ENCODE data around the gene GNAS-AS1. TPM values are rescaled to one million over a fixed set of nuclear protein-coding genes. Genes with fewer than 3 reads are reported as not detected.

GNAS-AS1 gene
- total and polyA plus RNA-seq, 10 of the 15 experiments (the other 5 are each of a cell fraction or from before 2014, with no cell fraction given), result 0.06 to 2.7 (median 1.2) TPM

DNA sequence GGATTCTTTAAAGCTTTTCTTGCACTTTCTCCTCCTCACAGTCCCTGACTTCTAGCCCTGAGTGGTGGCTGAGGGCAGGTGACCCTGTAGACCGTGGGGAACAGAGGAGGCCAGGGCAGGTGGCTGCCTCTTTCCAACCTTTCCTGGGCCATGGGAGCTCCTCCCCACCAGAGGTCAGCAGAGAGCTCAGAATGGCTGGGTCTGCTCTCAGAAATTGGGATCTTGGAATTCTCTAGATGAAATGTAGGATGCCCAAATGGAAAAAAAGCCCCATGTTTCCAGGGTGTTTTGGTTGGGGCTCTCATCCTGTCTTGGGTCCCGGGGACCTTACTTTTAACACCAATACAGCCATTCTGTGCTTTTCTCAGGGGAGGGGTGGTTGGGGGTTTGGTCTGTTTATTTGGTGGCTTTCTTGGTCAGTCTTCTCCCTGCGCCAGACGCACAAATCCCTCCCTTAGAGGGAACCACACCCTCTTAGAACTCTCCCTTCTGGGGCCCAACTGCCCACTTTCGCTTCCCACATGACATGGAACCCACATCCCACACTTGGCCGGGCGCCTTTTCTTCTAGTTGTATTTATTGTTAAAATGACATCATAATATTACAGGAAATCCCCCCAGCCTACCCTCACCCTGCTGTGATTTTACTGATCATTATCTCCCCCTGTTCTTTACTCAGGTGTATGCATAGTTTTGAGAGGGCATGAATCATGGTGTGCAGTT is 19.8 kb upstream of the GNAS-AS1 start (continued):
- TF ChIP-seq JUNB (IDR thresholded peaks at IDR 0.05) (peak; percentile 27), EGR1 (IDR thresholded peaks at IDR 0.05; ENCODE audit: borderline replicate concordance in 1 of 2, low read depth in 2 of 2, low read length in 2 of 2) (no peak), ZZZ3 (IDR thresholded peaks at IDR 0.05; ENCODE audit: control insufficient read depth, insufficient read length, low read depth) (no peak), RELA (IDR thresholded peaks at IDR 0.05; ENCODE audit: borderline replicate concordance, partially characterized antibody) (peak; percentile 47), YY1 (IDR thresholded peaks at IDR 0.05; ENCODE audit: low read depth, low read length) (peak; percentile 55; the same call in 1 of the 2 replicates), ZNF24 (IDR thresholded peaks at IDR 0.05) (no peak), SP1 (IDR thresholded peaks at IDR 0.05; ENCODE audit: low read depth, low read length) (no peak), FOXK2 (IDR thresholded peaks at IDR 0.05) (no peak), BHLHE40 (IDR thresholded peaks at IDR 0.05; ENCODE audit: borderline replicate concordance in 1 of 2, low read depth in 2 of 2, low read length in 1 of 2) (peak in 1 of 2 experiments; percentile 11; a peak in 1 of 4 replicates), DPF2 (IDR thresholded peaks at IDR 0.05) (peak; percentile 46; the same call in 1 of the 2 replicates), ZNF622 (IDR thresholded peaks at IDR 0.05) (no peak), TCF12 (IDR thresholded peaks at IDR 0.05; ENCODE audit: low read depth, low read length) (no peak), RUNX3 (IDR thresholded peaks at IDR 0.05; ENCODE audit: low read length) (peak; percentile 82), MTA2 (IDR thresholded peaks at IDR 0.05; ENCODE audit: low read depth) (peak; percentile 50), POU2F2 (IDR thresholded peaks at IDR 0.05; ENCODE audit: borderline replicate concordance, low read depth, low read length) (0 out of 3 replicates have a peak, but pooled peaks have one; percentile 12), ESRRA (IDR thresholded peaks at IDR 0.05; ENCODE audit: low read length) (no peak), HDAC2 (IDR thresholded peaks at IDR 0.05) (no peak), IRF4 (IDR thresholded peaks at IDR 0.05; ENCODE audit: low read depth, low read length) (0 out of 2 replicates have a peak, but pooled peaks have one; percentile 27), SKIL (IDR thresholded peaks at IDR 0.05; ENCODE audit: low read depth, poor library complexity, severe bottlenecking) (peak; percentile 54), ATF7 (IDR thresholded peaks at IDR 0.05; ENCODE audit: low read depth) (peak; percentile 98), RB1 (IDR thresholded peaks at IDR 0.05; ENCODE audit: borderline replicate concordance) (no peak), CHD1 (IDR thresholded peaks at IDR 0.05; ENCODE audit: low read depth, low read length) (no peak), CREB1 (IDR thresholded peaks at IDR 0.05; ENCODE audit: low read depth) (no peak)
- TF ChIP-seq, protein P1, sequence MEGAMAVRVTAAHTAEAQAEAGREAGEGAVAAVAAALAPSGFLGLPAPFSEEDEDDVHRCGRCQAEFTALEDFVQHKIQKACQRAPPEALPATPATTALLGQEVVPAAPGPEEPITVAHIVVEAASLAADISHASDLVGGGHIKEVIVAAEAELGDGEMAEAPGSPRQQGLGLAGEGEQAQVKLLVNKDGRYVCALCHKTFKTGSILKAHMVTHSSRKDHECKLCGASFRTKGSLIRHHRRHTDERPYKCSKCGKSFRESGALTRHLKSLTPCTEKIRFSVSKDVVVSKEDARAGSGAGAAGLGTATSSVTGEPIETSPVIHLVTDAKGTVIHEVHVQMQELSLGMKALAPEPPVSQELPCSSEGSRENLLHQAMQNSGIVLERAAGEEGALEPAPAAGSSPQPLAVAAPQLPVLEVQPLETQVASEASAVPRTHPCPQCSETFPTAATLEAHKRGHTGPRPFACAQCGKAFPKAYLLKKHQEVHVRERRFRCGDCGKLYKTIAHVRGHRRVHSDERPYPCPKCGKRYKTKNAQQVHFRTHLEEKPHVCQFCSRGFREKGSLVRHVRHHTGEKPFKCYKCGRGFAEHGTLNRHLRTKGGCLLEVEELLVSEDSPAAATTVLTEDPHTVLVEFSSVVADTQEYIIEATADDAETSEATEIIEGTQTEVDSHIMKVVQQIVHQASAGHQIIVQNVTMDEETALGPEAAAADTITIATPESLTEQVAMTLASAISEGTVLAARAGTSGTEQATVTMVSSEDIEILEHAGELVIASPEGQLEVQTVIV (IDR thresholded peaks at IDR 0.05; ENCODE audit: borderline replicate concordance, partially characterized antibody), result no peak
- TF ChIP-seq, protein P2, sequence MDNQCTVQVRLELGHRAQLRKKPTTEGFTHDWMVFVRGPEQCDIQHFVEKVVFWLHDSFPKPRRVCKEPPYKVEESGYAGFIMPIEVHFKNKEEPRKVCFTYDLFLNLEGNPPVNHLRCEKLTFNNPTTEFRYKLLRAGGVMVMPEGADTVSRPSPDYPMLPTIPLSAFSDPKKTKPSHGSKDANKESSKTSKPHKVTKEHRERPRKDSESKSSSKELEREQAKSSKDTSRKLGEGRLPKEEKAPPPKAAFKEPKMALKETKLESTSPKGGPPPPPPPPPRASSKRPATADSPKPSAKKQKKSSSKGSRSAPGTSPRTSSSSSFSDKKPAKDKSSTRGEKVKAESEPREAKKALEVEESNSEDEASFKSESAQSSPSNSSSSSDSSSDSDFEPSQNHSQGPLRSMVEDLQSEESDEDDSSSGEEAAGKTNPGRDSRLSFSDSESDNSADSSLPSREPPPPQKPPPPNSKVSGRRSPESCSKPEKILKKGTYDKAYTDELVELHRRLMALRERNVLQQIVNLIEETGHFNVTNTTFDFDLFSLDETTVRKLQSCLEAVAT (IDR thresholded peaks at IDR 0.05), result 0 out of 2 replicates have a peak, but pooled peaks have one; percentile 54
